AG08395 (cell line): Measurements from ENCODE around the gene LGI4.
"Not testable (repeated sequence)": the region's sequence is repeated elsewhere in the genome, so short reads cannot be mapped to it uniquely, and the experiment has no call there.

ENCODE experiments used
- DNase-seq: peaks from one replicate; pipeline ENCODE4 v3.0.0; 2012; ENCODE audit warnings: mixed read lengths, low spot score

Gene LGI4

GRCh38 chr19:35160629-35161433, 26.0 kb upstream of the LGI4 start:
- DNase-seq = no peak

- DNase-seq = no peak
Observed at GRCh38 chr19:35159606-35160005, 24.7 kb upstream of the LGI4 start.

GRCh38 chr19:35157431-35157830, 22.6 kb upstream of the LGI4 start:
- DNase-seq = no peak

GRCh38 chr19:35156673-35157014, 21.8 kb upstream of the LGI4 start:
- no peak for DNase-seq

- no peak for DNase-seq
Observed at GRCh38 chr19:35155981-35156672, 21.3 kb upstream of the LGI4 start.

- no peak for DNase-seq
Observed at GRCh38 chr19:35155441-35155840, 20.6 kb upstream of the LGI4 start.

GRCh38 chr19:35154525-35155406, 19.9 kb upstream of the LGI4 start, which contains the start of gene FXYD5:
FXYD5 (plus strand) TSS chr19:35154735; CDS start chr19:35155551, 816 bp downstream.
- DNase-seq = peak; percentile 88

- peak; percentile 60 for DNase-seq
Observed at GRCh38 chr19:35153701-35154524, 19.1 kb upstream of the LGI4 start.

GRCh38 chr19:35153129-35153522, 18.3 kb upstream of the LGI4 start:
- DNase-seq = not testable (repeated sequence)

- DNase-seq = no peak
Observed at GRCh38 chr19:35151273-35152065, 16.6 kb upstream of the LGI4 start.

GRCh38 chr19:35150445-35150844, 15.6 kb upstream of the LGI4 start:
- no peak for DNase-seq

- DNase-seq = no peak
Observed at GRCh38 chr19:35149463-35149862, 14.6 kb upstream of the LGI4 start.

GRCh38 chr19:35146746-35147459, 12.0 kb upstream of the LGI4 start:
- DNase-seq = no peak

GRCh38 chr19:35144600-35145436, 10.0 kb upstream of the LGI4 start:
- no peak for DNase-seq

- DNase-seq = no peak
Observed at GRCh38 chr19:35144259-35144599, 9.4 kb upstream of the LGI4 start.

GRCh38 chr19:35143818-35144217, 9.0 kb upstream of the LGI4 start:
- no peak for DNase-seq

GRCh38 chr19:35143231-35143715, 8.4 kb upstream of the LGI4 start, which contains the start of gene FXYD7:
FXYD7 (plus strand) TSS chr19:35143255; CDS start chr19:35143334, 79 bp downstream.
- no peak for DNase-seq

GRCh38 chr19:35142606-35143230, 7.9 kb upstream of the LGI4 start:
- peak; percentile 43 for DNase-seq
